Measurements from ENCODE around the gene SLC38A7. TPM values are rescaled to one million over a fixed set of nuclear protein-coding genes. Genes with fewer than 3 reads are reported as not detected.

SLC38A7 gene
- total and polyA plus RNA-seq, 2 of the 13 experiments (the other 11 are each of a cell fraction or from before 2014, with no cell fraction given): 13.2 to 14.1 TPM

DNA sequence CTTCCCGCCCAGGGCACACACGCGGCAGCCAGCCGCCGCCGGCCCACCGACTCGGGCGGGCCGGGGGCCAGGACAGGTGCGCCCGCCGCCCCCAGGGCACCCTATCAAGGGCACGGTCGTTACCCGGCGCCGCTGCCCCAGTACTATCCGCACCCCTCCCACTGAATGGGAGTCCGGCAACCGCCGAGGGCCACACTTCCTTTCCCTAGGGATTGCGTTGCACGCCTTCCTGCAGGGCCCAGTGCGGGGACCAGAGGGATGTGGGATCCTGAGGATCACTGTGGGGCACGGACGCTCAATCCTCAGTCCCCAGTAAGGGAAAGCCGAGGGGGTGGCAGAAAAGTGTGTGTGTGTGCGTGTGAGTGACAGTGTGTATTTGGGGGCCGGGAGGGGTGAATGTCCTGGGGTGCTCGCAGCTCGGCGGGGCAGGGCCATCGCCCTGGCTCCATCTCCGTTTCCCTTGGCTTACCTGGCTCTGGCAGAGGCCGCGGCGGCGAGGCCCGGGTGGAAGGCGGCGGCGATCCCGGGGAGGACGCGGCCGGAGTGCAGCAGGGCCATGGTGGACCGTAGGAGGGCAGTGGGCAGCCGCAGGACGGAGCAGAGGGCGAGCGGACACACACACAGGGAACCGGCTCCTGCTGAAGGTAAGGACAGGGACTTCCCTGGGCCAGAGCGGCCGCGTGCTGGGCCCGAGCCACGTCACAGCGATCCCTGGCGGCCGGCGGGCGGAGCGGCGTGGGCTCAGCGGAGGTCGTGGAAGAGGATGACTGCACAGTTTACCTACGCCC is 49.3 kb upstream of the SLC38A7 start, which contains the start of gene GOT2 (continued):
- TF ChIP-seq BRCA1 (CRISPR knock-in tag; IDR thresholded peaks at IDR 0.05): peak; percentile 93
- peak; percentile 95 for TF ChIP-seq ZBTB42 (CRISPR knock-in tag; IDR thresholded peaks at IDR 0.05)
- TF ChIP-seq RFXANK (CRISPR knock-in tag; IDR thresholded peaks at IDR 0.05): no peak
- peak; percentile 93 for TF ChIP-seq GABPB1 (CRISPR knock-in tag; IDR thresholded peaks at IDR 0.05)
- peak; percentile 78 for TF ChIP-seq BATF2 (CRISPR knock-in tag; IDR thresholded peaks at IDR 0.05)
- TF ChIP-seq KDM1A (CRISPR knock-in tag; IDR thresholded peaks at IDR 0.05): peak; percentile 67; the same call in 1 of the 2 replicates
- no peak for TF ChIP-seq MBNL3 (CRISPR knock-in tag; conservative IDR thresholded peaks at IDR 0.05)
- TF ChIP-seq ZBTB40 (IDR thresholded peaks at IDR 0.05): no peak
- TF ChIP-seq ZBTB40 (CRISPR knock-in tag; IDR thresholded peaks at IDR 0.05): peak; percentile 57
- TF ChIP-seq HMGXB3 (CRISPR knock-in tag; IDR thresholded peaks at IDR 0.05; ENCODE audit: borderline replicate concordance): peak; percentile 89; the same call in 1 of the 2 replicates
- no peak for TF ChIP-seq ISX (CRISPR knock-in tag; conservative IDR thresholded peaks at IDR 0.05)
- TF ChIP-seq ZFP37 (CRISPR knock-in tag; IDR thresholded peaks at IDR 0.05; ENCODE audit: borderline replicate concordance): peak; percentile 92
- TF ChIP-seq ZNF510 (CRISPR knock-in tag; IDR thresholded peaks at IDR 0.05; ENCODE audit: low read depth): 0 out of 2 replicates have a peak, but pooled peaks have one; percentile 64
- TF ChIP-seq ZNF101 (CRISPR knock-in tag; IDR thresholded peaks at IDR 0.05; ENCODE audit: borderline replicate concordance, low read depth): no peak

Measured in HepG2 (cell line).